Lung (tissue), 12 donors: ENCODE results near the gene TRPM3. TPM values are rescaled to one million over a fixed set of nuclear protein-coding genes. Genes with fewer than 3 reads are reported as not detected.
A peak's percentile ranks its signal among the peaks of the same experiment; 100 is the strongest.

Experiments used
- ATAC-seq: fragments of 200-7000 bp; cut with Tn5 transposase; one replicate; pipeline ENCODE4 v1.9.1; 2020; ENCODE audit warnings: moderate number of reproducible peaks; ENCODE audit not compliant: insufficient read depth, low FRiP score
- DNase-seq, 3 donors: peaks; one replicate each; pipeline ENCODE4 v3.0.0-alpha.2; 2013 to 2017
- H3K27ac ChIP-seq, 2 donors: one replicate each; pipeline ENCODE4 v1.5.1; 2013; ENCODE audit warnings: mild to moderate bottlenecking in 2 of 2, moderate library complexity in 2 of 2, control low read depth in 1 of 2, inconsistent platforms in 1 of 2, low read depth in 1 of 2, low read length in 1 of 2
- H3K27me3 ChIP-seq, 3 donors: one replicate each; pipeline ENCODE4 v1.5.1; 2013; ENCODE audit warnings: low read length in 2 of 3; ENCODE audit not compliant: control insufficient read depth in 3 of 3, insufficient read depth in 3 of 3
- H3K36me3 ChIP-seq, 4 donors: one replicate each; pipeline ENCODE4 v1.5.1; 2013; ENCODE audit warnings: low read length in 4 of 4, mild to moderate bottlenecking in 1 of 4, moderate library complexity in 1 of 4; ENCODE audit not compliant: control insufficient read depth in 4 of 4, insufficient read depth in 4 of 4
- H3K4me1 ChIP-seq, 5 donors: one replicate each; pipeline ENCODE4 v1.5.1; 2013; ENCODE audit warnings: low read length in 5 of 5, mild to moderate bottlenecking in 2 of 5, moderate library complexity in 1 of 5; ENCODE audit not compliant: control insufficient read depth in 5 of 5, insufficient read depth in 5 of 5
- H3K4me3 ChIP-seq: one replicate; pipeline ENCODE4 v1.5.1; 2013; ENCODE audit warnings: mild to moderate bottlenecking, control low read depth, moderate library complexity
- H3K9ac ChIP-seq, 2 donors: one replicate each; pipeline ENCODE4 v1.5.1; 2013; ENCODE audit warnings: low read length in 2 of 2, control low read depth in 1 of 2; ENCODE audit not compliant: insufficient read depth in 1 of 2
- H3K9me3 ChIP-seq, 4 donors: one replicate each; pipeline ENCODE4 v1.5.1; 2013; ENCODE audit warnings: low read length in 3 of 4, mild to moderate bottlenecking in 1 of 4, moderate library complexity in 1 of 4; ENCODE audit not compliant: control insufficient read depth in 4 of 4, insufficient read depth in 3 of 4
- WGBS, 2 donors: extraction: QIAGEN DNeasy Blood & Tissue Kit; methylation state at CpG; one replicate each; pipeline ENCODE4 v1.1.7; 2013; 5-methylcytosine and 5-hydroxymethylcytosine counted together
- polyA plus RNA-seq, 2 donors: library from polyadenylated mRNA; stranded (reverse); fragments of 200-250 nt; gene quantifications; one replicate each; pipeline ENCODE4 v1.2.1, GENCODE V29; 2013
- total RNA-seq, 2 donors: library from RNA; depleted of rRNA in 1 of 2; stranded (reverse); fragments of >200 nt in 1 of 2; gene quantifications; one replicate each; pipeline ENCODE4 v1.2.1, GENCODE V29; 2014 to 2021
- TF ChIP-seq, protein P1 (sequence below): IDR thresholded peaks from 2 replicates; pipeline ENCODE4 v1.5.1; 2012; ENCODE audit warnings: mild to moderate bottlenecking; ENCODE audit errors: control extremely low read depth, extremely low read depth
- donor health status: control.
- donor health status: control.
- donor health status: Bipolar disorder and iron deficiency.
- donor health status: healthy.
- donor health status: DM: yes; HTN: yes; CAD: no.

TRPM3 gene
- total and polyA plus RNA-seq, 4 donors: 0.02 to 1.4 (median 0.49) TPM; not detected in 1

DNA sequence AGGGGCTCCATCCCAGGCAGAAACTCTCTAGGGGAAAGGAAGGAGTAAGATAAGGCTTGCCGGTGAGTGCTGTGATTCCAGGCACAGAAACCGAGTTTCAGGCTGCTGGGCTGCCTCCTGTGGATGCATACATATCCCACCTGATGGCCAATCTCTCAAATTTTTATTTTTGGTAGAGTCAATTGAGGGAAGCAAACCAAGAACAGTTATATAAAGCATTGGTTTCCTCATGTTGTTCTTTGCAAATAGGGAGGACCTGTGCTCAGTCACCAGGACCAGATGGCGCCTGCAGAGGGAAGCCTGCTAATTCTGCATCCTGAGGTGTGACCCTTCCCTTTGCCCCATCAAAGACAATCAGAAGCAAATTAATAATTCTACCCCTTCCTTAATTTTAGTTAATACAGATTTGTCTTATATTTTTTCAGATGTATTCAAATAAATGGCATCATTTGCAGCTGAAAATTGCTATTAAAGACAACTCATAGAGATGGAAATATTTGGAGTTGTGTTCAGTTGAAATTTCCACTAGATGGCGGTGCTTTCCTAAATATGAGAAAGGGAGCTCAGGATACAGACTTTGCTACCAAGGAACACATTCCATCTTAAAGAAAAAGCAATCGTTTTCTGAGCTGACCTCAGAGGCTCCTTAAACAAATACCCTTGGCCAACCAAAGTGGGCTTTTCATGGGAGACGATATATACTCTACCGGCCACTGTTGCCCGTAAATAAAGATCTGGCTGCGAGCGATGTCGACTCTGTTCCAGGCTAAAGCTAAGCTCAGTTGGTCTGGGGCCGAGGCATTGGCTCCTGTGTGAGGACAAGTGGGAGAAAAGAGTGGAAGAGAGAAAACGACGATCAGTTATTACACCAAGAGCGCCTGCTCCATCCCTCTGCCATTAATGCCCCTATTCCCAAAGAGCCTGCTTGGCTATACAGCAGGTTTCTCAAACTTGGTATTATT, 481.3 kb downstream of the TRPM3 start:
- TF ChIP-seq, protein P1, sequence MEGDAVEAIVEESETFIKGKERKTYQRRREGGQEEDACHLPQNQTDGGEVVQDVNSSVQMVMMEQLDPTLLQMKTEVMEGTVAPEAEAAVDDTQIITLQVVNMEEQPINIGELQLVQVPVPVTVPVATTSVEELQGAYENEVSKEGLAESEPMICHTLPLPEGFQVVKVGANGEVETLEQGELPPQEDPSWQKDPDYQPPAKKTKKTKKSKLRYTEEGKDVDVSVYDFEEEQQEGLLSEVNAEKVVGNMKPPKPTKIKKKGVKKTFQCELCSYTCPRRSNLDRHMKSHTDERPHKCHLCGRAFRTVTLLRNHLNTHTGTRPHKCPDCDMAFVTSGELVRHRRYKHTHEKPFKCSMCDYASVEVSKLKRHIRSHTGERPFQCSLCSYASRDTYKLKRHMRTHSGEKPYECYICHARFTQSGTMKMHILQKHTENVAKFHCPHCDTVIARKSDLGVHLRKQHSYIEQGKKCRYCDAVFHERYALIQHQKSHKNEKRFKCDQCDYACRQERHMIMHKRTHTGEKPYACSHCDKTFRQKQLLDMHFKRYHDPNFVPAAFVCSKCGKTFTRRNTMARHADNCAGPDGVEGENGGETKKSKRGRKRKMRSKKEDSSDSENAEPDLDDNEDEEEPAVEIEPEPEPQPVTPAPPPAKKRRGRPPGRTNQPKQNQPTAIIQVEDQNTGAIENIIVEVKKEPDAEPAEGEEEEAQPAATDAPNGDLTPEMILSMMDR: peak; percentile 37
- H3K36me3 ChIP-seq: no peaks in the 10 kb centered on the region
- H3K9ac ChIP-seq: no peak overlapping the region
- H3K4me3 ChIP-seq: no peak overlapping the region
- no peaks in the 10 kb centered on the region for H3K4me1 ChIP-seq
- no peaks in the 10 kb centered on the region for H3K9me3 ChIP-seq
- DNase-seq (peak in 2 of 3 donors; percentile 78 to 80), ATAC-seq (no peak)
- no peak overlapping the region for H3K27ac ChIP-seq
- 48 to 56% methylated on average over 15 of the region's 15 CpGs for WGBS, 2 donors
- H3K27me3 ChIP-seq: no peaks in the 10 kb centered on the region

DNA sequence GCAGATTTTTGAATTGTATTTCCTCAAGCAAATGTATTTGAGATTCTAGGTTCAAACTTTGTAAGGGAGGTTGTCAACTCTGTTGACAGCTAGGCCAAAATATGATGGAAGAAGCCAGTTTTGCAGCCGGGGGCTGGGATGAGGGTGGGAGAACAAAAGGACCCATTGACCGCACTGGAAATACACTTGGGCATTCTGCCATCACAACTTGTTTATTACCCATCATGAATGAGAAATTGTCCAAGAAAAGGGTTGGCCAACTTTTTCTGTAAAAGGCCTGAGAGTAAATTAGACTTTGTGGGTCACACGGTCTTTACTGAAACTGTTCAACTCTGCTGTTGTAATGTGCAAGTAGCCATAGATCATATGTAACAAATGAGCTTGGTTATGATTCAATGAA, 485.6 kb downstream of the TRPM3 start:
- DNase-seq (peak in 2 of 3 donors; percentile 26 to 54), ATAC-seq (no peak)
- H3K4me3 ChIP-seq: no peak overlapping the region
- no peaks in the 10 kb centered on the region for H3K36me3 ChIP-seq
- no peak overlapping the region for H3K9ac ChIP-seq
- no peaks in the 10 kb centered on the region for H3K9me3 ChIP-seq
- TF ChIP-seq, protein P1: no peak
- 71 to 83% methylated on average over 3 of the region's 3 CpGs for WGBS, 2 donors
- no peaks in the 10 kb centered on the region for H3K27me3 ChIP-seq
- H3K27ac ChIP-seq: no peak overlapping the region
- H3K4me1 ChIP-seq: no peaks in the 10 kb centered on the region

DNA sequence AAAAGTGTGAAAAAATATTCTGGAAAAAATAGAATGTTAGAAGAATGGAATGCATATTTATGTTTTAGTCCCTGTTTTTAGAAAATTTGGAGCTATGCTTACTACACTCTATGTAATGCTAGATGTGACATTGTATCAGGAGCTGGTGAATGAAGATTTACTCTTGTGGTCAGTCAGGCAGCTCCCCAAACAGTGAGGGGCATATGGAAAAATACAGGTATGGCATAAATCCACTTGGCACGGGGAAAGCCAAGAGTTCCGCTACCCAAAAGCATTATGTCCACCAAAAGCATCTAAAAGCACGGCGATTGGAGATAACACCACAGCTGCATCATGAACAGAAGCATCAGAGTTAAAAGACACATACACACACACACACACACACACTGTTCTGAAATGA, 486.7 kb downstream of the TRPM3 start:
- 96 to 97% methylated on average over 4 of the region's 4 CpGs for WGBS, 2 donors
- Histone ChIP-seq H3K36me3 (no peaks in the 10 kb centered on the region), H3K27ac (no peak overlapping the region), H3K9ac (no peak overlapping the region), H3K4me3 (no peak overlapping the region), H3K27me3 (no peaks in the 10 kb centered on the region), H3K9me3 (no peaks in the 10 kb centered on the region), H3K4me1 (no peaks in the 10 kb centered on the region)
- TF ChIP-seq, protein P1: no peak
- DNase-seq (no peak), ATAC-seq (no peak)
